Measurements from ENCODE around the gene TTLL7. TPM values are rescaled to one million over a fixed set of nuclear protein-coding genes. Genes with fewer than 3 reads are reported as not detected.

The TTLL7 gene, protein sequence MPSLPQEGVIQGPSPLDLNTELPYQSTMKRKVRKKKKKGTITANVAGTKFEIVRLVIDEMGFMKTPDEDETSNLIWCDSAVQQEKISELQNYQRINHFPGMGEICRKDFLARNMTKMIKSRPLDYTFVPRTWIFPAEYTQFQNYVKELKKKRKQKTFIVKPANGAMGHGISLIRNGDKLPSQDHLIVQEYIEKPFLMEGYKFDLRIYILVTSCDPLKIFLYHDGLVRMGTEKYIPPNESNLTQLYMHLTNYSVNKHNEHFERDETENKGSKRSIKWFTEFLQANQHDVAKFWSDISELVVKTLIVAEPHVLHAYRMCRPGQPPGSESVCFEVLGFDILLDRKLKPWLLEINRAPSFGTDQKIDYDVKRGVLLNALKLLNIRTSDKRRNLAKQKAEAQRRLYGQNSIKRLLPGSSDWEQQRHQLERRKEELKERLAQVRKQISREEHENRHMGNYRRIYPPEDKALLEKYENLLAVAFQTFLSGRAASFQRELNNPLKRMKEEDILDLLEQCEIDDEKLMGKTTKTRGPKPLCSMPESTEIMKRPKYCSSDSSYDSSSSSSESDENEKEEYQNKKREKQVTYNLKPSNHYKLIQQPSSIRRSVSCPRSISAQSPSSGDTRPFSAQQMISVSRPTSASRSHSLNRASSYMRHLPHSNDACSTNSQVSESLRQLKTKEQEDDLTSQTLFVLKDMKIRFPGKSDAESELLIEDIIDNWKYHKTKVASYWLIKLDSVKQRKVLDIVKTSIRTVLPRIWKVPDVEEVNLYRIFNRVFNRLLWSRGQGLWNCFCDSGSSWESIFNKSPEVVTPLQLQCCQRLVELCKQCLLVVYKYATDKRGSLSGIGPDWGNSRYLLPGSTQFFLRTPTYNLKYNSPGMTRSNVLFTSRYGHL
- 5.7 and 6.1 TPM in 2 replicates for polyA plus RNA-seq (2011; rRNA removed)
- 0.89 and 1.1 TPM in 2 replicates for polyA plus RNA-seq (2012; cell fraction: cytosol; rRNA removed)
- polyA plus RNA-seq (2012; cell fraction: nucleus; rRNA removed) = 0.81 and 1.5 TPM in 2 replicates
- 1.6 to 2.3 TPM (median 1.8 TPM) in 3 replicates for polyA plus RNA-seq (2017; fragmentation: RNase III; extraction: RNeasy Plus Mini Kit Qiagen cat#74134 plus additional on column Dnase treatment)
- 2.4 and 2.7 TPM in 2 replicates for polyA minus RNA-seq (2011; rRNA and poly(A)+ RNA removed)

- DNase-seq (ENCODE audit: low read depth in 1 of 2, low spot score in 1 of 2) (peak; percentile 33 to 70), ATAC-seq (peak; percentile 90 to 92), FAIRE-seq (no peak)
- Histone ChIP-seq H3K4me2 (peak within 1 kb of the TSS; percentile 91), H3K4me3 (peak within 1 kb of the TSS; percentile 77), H3K9me3 (no peaks in the 10 kb centered on the region), H3K27ac (peak within 1 kb of the TSS; percentile 89 to 95), H3K4me1 (0 out of 3 replicates have a peak, but pooled peaks cover 9% of the 10 kb centered on the region)
- TF ChIP-seq RAD21 (conservative IDR thresholded peaks at IDR 0.05 in 1 of 2, IDR thresholded peaks at IDR 0.05 in 1 of 2) = 0 out of 5 replicates have a peak, but pooled peaks of 1 of the 2 experiments have one; percentile 10
- TF ChIP-seq JUN (IDR thresholded peaks at IDR 0.05) = no peak
- no peak for TF ChIP-seq FOSL2 (IDR thresholded peaks at IDR 0.05)
- TF ChIP-seq FOSL2 (CRISPR knock-in tag; IDR thresholded peaks at IDR 0.05) = no peak
- TF ChIP-seq BHLHE40 (IDR thresholded peaks at IDR 0.05; ENCODE audit: low read depth, low read length) = no peak
- TF ChIP-seq TFCP2L1 (CRISPR knock-in tag; IDR thresholded peaks at IDR 0.05) = no peak
- no peak for TF ChIP-seq FOSB (CRISPR knock-in tag; IDR thresholded peaks at IDR 0.05)
- TF ChIP-seq EHF (CRISPR knock-in tag; IDR thresholded peaks at IDR 0.05) = no peak
- no peak for TF ChIP-seq ATOH8 (CRISPR knock-in tag; IDR thresholded peaks at IDR 0.05; ENCODE audit: low read depth)
- TF ChIP-seq, protein P1, sequence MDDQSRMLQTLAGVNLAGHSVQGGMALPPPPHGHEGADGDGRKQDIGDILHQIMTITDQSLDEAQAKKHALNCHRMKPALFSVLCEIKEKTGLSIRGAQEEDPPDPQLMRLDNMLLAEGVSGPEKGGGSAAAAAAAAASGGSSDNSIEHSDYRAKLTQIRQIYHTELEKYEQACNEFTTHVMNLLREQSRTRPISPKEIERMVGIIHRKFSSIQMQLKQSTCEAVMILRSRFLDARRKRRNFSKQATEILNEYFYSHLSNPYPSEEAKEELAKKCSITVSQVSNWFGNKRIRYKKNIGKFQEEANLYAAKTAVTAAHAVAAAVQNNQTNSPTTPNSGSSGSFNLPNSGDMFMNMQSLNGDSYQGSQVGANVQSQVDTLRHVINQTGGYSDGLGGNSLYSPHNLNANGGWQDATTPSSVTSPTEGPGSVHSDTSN (IDR thresholded peaks at IDR 0.05) = no peak
- TF ChIP-seq EHMT2 (IDR thresholded peaks at IDR 0.05; ENCODE audit: low read depth) = no peak
- no peak for TF ChIP-seq RARB (CRISPR knock-in tag; IDR thresholded peaks at IDR 0.05)
- no peak for TF ChIP-seq CHD4 (IDR thresholded peaks at IDR 0.05; ENCODE audit: borderline replicate concordance)
- no peak for TF ChIP-seq ZFP36 (IDR thresholded peaks at IDR 0.05; ENCODE audit: borderline replicate concordance, partially characterized antibody)
- no peak for TF ChIP-seq POLR2AphosphoS2 (conservative IDR thresholded peaks at IDR 0.05; ENCODE audit: low read length)
- TF ChIP-seq GATA3 (IDR thresholded peaks at IDR 0.05; ENCODE audit: borderline replicate concordance) = peak; percentile 69; the same call in 1 of the 2 replicates
- no peak for TF ChIP-seq KDM5A (IDR thresholded peaks at IDR 0.05)
- TF ChIP-seq POLR2A (IDR thresholded peaks at IDR 0.05; ENCODE audit: low read length) = peak; percentile 29
- TF ChIP-seq, protein P2, sequence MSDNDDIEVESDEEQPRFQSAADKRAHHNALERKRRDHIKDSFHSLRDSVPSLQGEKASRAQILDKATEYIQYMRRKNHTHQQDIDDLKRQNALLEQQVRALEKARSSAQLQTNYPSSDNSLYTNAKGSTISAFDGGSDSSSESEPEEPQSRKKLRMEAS (IDR thresholded peaks at IDR 0.05) = peak; percentile 64; the same call in 1 of the 2 replicates
- TF ChIP-seq HDAC2 (IDR thresholded peaks at IDR 0.05) = no peak
- TF ChIP-seq NPAS2 (CRISPR knock-in tag; IDR thresholded peaks at IDR 0.05; ENCODE audit: borderline replicate concordance) = no peak
- no peak for TF ChIP-seq TP53 (CRISPR knock-in tag; IDR thresholded peaks at IDR 0.05)
- peak; percentile 80; the same call in 1 of the 2 replicates for TF ChIP-seq E2F6 (IDR thresholded peaks at IDR 0.05; ENCODE audit: borderline replicate concordance, low read depth)
- TF ChIP-seq NR3C1 (IDR thresholded peaks at IDR 0.05) = no peak
- CTCF ChIA-PET = interaction anchor here (1.1 kb wide), 1 partner anchor 124 kb away, joined by 4 read pairs; no protein-coding TSS in a partner anchor
- POLR2A ChIA-PET = interaction anchor here (0.8 to 1.1 kb wide), 2 partner anchors 79 to 255 kb away, joined by 3 read pairs; no protein-coding TSS in a partner anchor
- WGBS (ENCODE audit: missing lambda C conversion rate) = 5% methylated on average over 13 of the region's 73 CpGs
Observed at GRCh38 chr1:83998498-83999315, at the start of gene TTLL7. TSS of gene TTLL7 (minus strand) at chr1:83999132. CDS start at chr1:83952211, 46,921 bp downstream.
